Coronary artery (tissue), 2 donors: Measurements from ENCODE around the gene CD79A.
"Not testable (repeated sequence)": the region's sequence is repeated elsewhere in the genome, so short reads cannot be mapped to it uniquely, and the experiment has no call there.

ENCODE experiments used
- DNase-seq: peaks from one replicate; pipeline ENCODE4 v3.0.0-alpha.2; 2017; ENCODE audit warnings: low spot score
- H3K27ac ChIP-seq, 2 donors: fragments of 200-600 bp; sonication (generic); one replicate each; pipeline ENCODE4 v1.5.1; 2016 to 2019
- H3K4me3 ChIP-seq: fragments of 200-600 bp; sonication (generic); 2 replicates; pipeline ENCODE4 v1.5.1; 2016; ENCODE audit warnings: mild to moderate bottlenecking, moderate library complexity
- TF ChIP-seq, protein P1 (sequence below): fragments of 200-600 bp; sonication (generic); IDR thresholded peaks from one replicate; pipeline ENCODE4 v1.5.1; 2019; ENCODE audit warnings: antibody characterized with exemption

The CD79A gene

DNA sequence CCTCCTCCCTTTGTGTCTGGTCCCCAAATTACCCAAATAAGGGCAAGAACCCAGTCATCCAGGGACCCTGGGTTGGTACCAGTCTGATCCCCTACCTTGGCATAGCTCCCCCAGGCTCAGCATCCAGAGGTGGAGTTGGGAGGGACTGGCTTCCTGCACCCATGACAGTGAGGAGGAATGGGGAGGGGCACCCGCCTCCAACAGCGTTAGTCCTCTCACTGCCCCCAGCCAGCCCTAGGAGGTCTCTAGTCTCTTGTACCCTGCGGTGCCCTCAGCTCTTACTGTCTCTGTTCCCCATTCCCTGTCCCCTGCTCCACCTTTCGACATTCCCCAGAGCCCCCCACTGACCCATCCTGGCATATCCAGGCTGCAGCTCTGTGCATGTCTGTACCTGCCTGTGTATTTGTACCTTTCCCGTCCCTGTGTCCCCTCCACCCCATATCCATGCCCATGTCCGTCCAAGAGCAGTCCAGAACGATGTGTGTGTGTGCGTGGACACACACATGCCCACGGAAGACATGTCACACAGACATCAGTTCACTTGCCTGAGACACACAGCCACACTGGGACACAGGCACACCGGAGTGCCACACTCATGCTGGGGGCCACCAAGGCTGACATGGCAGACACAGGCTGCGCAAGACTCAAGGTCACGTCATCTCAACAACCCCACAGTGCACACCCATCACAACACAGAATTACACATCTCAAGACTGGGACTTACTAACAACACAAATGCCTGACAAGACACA is 33.3 kb downstream of the CD79A start:
- no peak for DNase-seq
- TF ChIP-seq, protein P1, sequence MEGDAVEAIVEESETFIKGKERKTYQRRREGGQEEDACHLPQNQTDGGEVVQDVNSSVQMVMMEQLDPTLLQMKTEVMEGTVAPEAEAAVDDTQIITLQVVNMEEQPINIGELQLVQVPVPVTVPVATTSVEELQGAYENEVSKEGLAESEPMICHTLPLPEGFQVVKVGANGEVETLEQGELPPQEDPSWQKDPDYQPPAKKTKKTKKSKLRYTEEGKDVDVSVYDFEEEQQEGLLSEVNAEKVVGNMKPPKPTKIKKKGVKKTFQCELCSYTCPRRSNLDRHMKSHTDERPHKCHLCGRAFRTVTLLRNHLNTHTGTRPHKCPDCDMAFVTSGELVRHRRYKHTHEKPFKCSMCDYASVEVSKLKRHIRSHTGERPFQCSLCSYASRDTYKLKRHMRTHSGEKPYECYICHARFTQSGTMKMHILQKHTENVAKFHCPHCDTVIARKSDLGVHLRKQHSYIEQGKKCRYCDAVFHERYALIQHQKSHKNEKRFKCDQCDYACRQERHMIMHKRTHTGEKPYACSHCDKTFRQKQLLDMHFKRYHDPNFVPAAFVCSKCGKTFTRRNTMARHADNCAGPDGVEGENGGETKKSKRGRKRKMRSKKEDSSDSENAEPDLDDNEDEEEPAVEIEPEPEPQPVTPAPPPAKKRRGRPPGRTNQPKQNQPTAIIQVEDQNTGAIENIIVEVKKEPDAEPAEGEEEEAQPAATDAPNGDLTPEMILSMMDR, result no peak
- no peak overlapping the region for H3K4me3 ChIP-seq
- H3K27ac ChIP-seq, result no peak overlapping the region

DNA sequence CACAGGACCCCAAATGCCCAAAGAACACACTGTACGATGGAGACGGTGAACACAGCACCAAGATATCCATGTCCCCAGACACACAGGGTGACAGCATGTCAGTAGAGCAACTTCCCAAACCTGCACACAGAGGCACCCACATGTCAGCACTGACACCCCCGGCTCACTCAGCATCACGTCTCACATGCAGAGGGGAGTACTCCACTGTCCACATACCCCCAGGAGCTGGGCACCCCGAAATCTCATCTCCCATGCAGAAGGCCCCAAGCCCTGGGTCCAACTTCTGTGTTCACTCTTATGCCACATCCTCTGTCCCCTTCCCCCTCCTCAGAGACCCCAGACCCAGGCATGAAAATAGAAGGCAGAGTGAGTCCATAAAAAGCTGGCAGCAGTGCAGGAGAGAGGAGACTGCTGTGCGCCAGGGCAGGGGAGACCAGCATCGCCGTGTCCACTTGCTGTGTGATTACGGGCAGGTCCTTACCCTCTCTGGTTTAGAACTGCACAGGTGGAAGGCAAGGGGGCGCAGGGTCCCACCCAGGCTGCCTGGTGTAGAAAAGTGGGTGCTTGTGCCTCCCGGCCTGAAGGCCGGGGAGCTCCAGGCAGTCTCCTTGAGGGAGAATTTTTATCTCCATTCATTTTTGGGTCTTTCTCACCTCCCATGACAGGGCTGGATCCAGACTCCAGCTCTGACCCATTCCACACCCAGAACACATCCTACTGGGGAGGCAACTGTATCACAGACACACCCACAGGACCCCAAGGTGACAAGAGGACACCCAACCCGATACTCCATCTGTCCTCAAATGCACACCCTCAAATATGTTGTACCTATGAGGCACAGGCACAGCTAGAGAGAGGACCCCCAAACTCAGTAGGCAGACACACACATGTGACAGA is 34.2 kb downstream of the CD79A start:
- no peak overlapping the region for H3K4me3 ChIP-seq
- DNase-seq, result no peak

DNA sequence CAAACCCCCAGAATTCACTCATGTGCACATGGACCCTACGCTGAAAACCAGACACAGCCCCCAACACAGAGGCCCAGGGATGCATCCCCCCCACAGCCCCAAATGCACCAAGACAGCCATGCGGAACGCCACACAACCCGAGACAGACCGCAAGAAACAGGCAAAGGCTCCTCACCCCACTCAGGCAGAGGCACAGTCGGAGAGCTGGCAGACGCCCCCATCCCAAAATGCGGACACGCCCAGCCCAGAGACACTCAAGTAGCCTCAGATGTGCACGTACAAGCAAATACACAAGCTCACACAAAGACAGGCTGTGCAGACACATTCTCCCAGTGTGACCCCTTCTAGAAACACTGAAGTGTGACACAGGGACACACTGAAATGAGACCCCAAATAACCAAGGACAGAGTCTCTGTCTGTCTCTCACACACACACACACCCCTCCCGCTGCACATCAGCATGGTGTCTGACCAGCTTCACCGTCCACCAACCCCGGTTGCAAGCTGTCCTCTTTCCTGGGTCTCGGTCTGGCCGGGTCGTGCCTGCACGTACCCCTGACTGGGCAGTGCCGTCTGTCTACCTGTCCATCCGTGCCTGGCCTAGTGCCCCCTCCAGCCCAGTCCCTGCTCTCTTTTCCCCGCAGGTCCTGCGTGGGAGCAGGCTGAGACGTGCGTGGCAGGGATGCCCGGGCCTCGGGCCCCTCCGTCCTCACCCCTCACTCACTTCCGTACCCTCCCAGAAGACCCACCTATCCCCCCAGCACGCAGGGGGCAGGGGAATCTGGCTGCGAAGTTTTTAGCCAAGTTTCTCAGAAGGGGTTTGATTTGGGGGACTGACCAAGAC is 35.0 kb downstream of the CD79A start:
- TF ChIP-seq, protein P1, result no peak
- no peak overlapping the region for H3K27ac ChIP-seq
- no peak for DNase-seq
- no peak overlapping the region for H3K4me3 ChIP-seq

More for the DNA sequence above, 34.2 kb downstream of the CD79A start:
- no peak overlapping the region for H3K27ac ChIP-seq
- TF ChIP-seq, protein P1, result no peak

DNA sequence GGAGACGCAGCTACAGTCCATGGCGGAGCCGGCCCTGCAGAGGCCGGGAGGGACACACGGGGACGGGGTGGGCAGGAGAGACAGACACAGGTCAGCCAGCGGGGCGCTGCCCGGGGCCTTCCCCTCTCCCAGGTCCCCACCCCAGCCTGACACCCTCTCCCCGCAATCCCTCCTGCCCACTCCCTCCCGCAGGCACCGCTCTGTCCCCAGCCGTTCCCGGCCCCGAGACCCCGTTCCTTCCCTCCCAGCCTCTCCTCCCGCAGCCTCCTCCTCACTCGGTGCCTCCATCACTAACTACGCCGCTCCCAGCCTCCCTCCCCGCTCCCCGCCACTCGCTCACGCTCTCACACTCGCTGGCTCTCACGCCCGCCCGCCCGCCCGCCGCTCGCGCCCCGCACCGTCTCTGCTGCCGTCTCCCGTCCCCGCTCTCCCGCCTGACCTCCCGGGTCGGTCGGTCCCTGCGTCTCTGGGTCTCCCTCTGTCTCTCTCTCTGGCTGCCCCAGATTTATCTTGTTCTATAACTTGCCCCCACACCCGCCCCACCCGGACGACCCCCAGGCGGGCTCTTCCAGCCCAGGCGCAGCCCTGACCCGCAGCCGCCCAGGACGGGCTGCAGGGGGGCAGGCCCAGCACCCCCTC is 35.9 kb downstream of the CD79A start:
- no peak overlapping the region for H3K4me3 ChIP-seq
- TF ChIP-seq, protein P1, result no peak
- no peak for DNase-seq
- no peak overlapping the region for H3K27ac ChIP-seq

DNA sequence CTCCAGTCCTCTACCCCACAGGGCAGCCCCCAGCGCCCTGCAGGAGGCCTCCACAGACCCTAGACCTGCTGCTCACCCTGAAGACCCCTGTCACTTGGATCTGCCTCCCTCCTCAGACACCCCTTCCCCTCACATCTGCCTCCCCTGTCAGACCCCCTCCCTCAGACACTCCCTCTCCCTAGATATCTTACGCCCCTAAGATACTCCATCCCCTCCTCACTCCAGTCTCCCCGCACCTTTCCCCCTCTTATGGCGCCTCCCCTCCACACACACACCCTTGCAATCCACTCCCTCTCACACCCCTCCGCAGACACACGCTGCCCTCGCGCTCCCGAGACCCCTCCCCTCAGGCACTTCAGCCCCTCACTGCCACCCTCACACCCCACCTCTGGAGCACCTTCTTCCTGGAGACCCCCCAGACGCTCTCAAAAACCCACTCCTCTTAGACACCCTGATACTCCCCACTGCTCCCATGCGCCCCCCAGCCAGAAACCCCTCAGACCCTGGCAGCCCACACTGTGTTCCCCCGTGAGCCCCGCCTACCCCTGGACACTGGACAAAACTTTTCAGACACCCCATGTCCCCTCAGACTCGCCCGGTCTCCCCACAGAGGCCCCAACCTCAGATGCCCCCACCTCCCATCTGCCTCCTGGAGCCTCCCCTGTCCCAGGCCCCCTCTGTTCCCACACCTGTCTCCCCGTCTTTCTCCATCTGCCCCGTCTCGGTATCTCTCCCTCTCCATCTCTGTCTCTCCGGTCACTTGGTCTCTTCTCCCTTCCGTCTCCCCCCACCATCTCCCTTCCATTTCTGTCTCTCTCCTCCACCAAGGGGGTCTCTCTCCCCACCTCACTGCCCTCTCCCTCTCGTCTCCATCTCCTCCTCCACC is 36.7 kb downstream of the CD79A start:
- TF ChIP-seq, protein P1, result no peak
- no peak overlapping the region for H3K27ac ChIP-seq
- H3K4me3 ChIP-seq, result no peak overlapping the region
- DNase-seq, result no peak

GRCh38 chr19:41914424-41914834 is 37.4 kb downstream of the CD79A start:
- not testable (repeated sequence) for DNase-seq, H3K27ac ChIP-seq, H3K4me3 ChIP-seq
